DOHH2 (cell line): ENCODE results near the gene ETS1.

Source experiments
- H3F3A ChIP-seq: fragments of 200-600 bp; sonication (generic), shearing (Covaris generic); 2 replicates; pipeline ENCODE4 v1.6.0; 2016; ENCODE audit warnings: antibody characterized with exemption, mild to moderate bottlenecking; ENCODE audit not compliant: control insufficient read depth, insufficient read depth
- H3K27ac ChIP-seq: fragments of 200-600 bp; sonication (generic); 2 replicates; pipeline ENCODE4 v1.5.1; 2014; ENCODE audit warnings: low read depth, mild to moderate bottlenecking, low read length, moderate library complexity
- H3K27me3 ChIP-seq: fragments of 200-600 bp; sonication (generic); 2 replicates; pipeline ENCODE4 v1.6.1; 2014; ENCODE audit warnings: mild to moderate bottlenecking, low read length, mixed read lengths; ENCODE audit not compliant: control insufficient read depth
- H3K36me3 ChIP-seq: fragments of 200-600 bp; sonication (generic); 2 replicates; pipeline ENCODE4 v1.6.1; 2014; ENCODE audit warnings: mild to moderate bottlenecking, low read length, moderate library complexity, mixed read lengths; ENCODE audit not compliant: control insufficient read depth
- H3K4me1 ChIP-seq: fragments of 200-600 bp; sonication (generic); 2 replicates; pipeline ENCODE4 v1.6.1; 2014; ENCODE audit warnings: mild to moderate bottlenecking, low read length, mixed read lengths; ENCODE audit not compliant: control insufficient read depth
- H3K4me2 ChIP-seq: fragments of 200-600 bp; sonication (generic); 2 replicates; pipeline ENCODE4 v1.6.0; 2014; ENCODE audit warnings: mild to moderate bottlenecking, low read length, moderate library complexity
- H3K4me3 ChIP-seq: fragments of 200-600 bp; sonication (generic); 2 replicates; pipeline ENCODE4 v1.5.1; 2014; ENCODE audit warnings: mild to moderate bottlenecking, low read length, mixed read lengths
- H3K79me2 ChIP-seq: fragments of 200-600 bp; sonication (generic); 2 replicates; pipeline ENCODE4 v1.6.1; 2014; ENCODE audit warnings: mild to moderate bottlenecking, low read length, mixed read lengths; ENCODE audit not compliant: control insufficient read depth
- H3K9me2 ChIP-seq: fragments of 200-600 bp; sonication (generic); replicated peaks from 2 replicates; pipeline ENCODE4 v1.6.1; 2014; ENCODE audit warnings: mild to moderate bottlenecking, low read length, mixed read lengths; ENCODE audit not compliant: control insufficient read depth
- H3K9me3 ChIP-seq: fragments of 200-600 bp; sonication (generic); 2 replicates; pipeline ENCODE4 v1.6.1; 2014; ENCODE audit warnings: antibody characterized with exemption, low read length, mixed read lengths; ENCODE audit not compliant: control insufficient read depth, insufficient read depth
- H4K20me1 ChIP-seq: fragments of 200-600 bp; sonication (generic); 2 replicates; pipeline ENCODE4 v1.6.0; 2014; ENCODE audit warnings: low read depth, mild to moderate bottlenecking, antibody characterized with exemption, low read length, moderate library complexity; ENCODE audit not compliant: control insufficient read depth, insufficient read depth
- CTCF ChIP-seq: fragments of 200-600 bp; sonication (generic); IDR thresholded peaks from one replicate; pipeline ENCODE4 v1.5.1; 2014; ENCODE audit warnings: antibody characterized with exemption, mild to moderate bottlenecking, low read depth, low read length; ENCODE audit not compliant: poor library complexity, severe bottlenecking
- EZH2phosphoT487 ChIP-seq: fragments of 200-600 bp; sonication (generic); IDR thresholded peaks from 2 replicates; pipeline ENCODE4 v1.6.1; 2017; ENCODE audit warnings: borderline replicate concordance, mild to moderate bottlenecking, antibody characterized with exemption, low read length, moderate library complexity, mixed read lengths

The ETS1 gene

DNA sequence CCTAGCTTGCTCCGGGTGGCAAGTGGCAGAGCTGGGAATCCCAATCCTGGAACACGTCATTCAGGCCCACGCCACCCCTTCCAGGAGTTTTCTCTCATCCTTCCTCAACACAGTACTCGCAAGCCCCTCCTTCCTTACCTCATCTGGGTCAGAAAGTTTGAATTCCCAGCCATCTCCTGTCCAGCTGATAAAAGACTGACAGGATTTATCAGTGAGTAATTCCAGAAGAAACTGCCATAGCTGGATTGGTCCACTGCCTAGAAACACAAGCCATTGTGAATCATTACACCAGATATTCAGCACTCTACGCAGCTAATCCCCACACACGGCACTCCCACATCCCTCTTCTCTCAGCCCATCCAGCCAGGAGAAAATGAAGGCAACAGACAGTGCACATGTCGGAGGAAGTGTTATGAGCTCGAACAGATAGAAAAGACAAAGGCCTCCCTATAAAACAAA is 124.0 kb downstream of the ETS1 start:
- H3K27ac ChIP-seq = no peak overlapping the region
- no peaks in the 10 kb centered on the region for H3K27me3 ChIP-seq
- peaks cover 22% of the 10 kb centered on the region for H3K4me1 ChIP-seq
- H3K4me3 ChIP-seq = no peak overlapping the region
- H3K36me3 ChIP-seq = peaks cover 98% of the 10 kb centered on the region
- H3K9me3 ChIP-seq = no peaks in the 10 kb centered on the region
- H4K20me1 ChIP-seq = 0 out of 2 replicates have a peak, but pooled peaks cover 11% of the 10 kb centered on the region
- H3K79me2 ChIP-seq = peaks cover 56% of the 10 kb centered on the region
- peaks cover 51% of the 10 kb centered on the region for H3F3A ChIP-seq
- TF ChIP-seq EZH2phosphoT487 (no peak), CTCF (no peak)
- no peak overlapping the region for H3K4me2 ChIP-seq
- H3K9me2 ChIP-seq = no peaks in the 10 kb centered on the region

- Histone ChIP-seq H3K4me3 (no peak overlapping the region), H3K79me2 (peaks cover 51% of the 10 kb centered on the region), H3K36me3 (peaks cover 98% of the 10 kb centered on the region), H4K20me1 (0 out of 2 replicates have a peak, but pooled peaks cover 11% of the 10 kb centered on the region), H3K27ac (no peak overlapping the region), H3K9me3 (no peaks in the 10 kb centered on the region), H3K9me2 (no peaks in the 10 kb centered on the region), H3F3A (peaks cover 56% of the 10 kb centered on the region), H3K4me1 (peaks cover 17% of the 10 kb centered on the region), H3K4me2 (no peak overlapping the region), H3K27me3 (no peaks in the 10 kb centered on the region)
- no peak for TF ChIP-seq EZH2phosphoT487
Measured at GRCh38 chr11:128462922-128463321, 124.4 kb downstream of the ETS1 start.

GRCh38 chr11:128462189-128462588 is 125.2 kb downstream of the ETS1 start:
- H3K36me3 ChIP-seq = peaks cover 98% of the 10 kb centered on the region
- H3K4me2 ChIP-seq = no peak overlapping the region
- no peaks in the 10 kb centered on the region for H3K27me3 ChIP-seq

More at GRCh38 chr11:128462189-128462588, 125.2 kb downstream of the ETS1 start:
- H3K4me1 ChIP-seq = peaks cover 10% of the 10 kb centered on the region
- H3K9me2 ChIP-seq = no peaks in the 10 kb centered on the region
- no peak overlapping the region for H3K27ac ChIP-seq
- no peak overlapping the region for H3K4me3 ChIP-seq
- no peaks in the 10 kb centered on the region for H3K9me3 ChIP-seq
- peaks cover 62% of the 10 kb centered on the region for H3F3A ChIP-seq
- 0 out of 2 replicates have a peak, but pooled peaks cover 11% of the 10 kb centered on the region for H4K20me1 ChIP-seq
- peaks cover 44% of the 10 kb centered on the region for H3K79me2 ChIP-seq
- TF ChIP-seq EZH2phosphoT487 (no peak), CTCF (no peak)
